GM12878 (cell line): Measurements from ENCODE around the gene LSR. TPM values are rescaled to one million over a fixed set of nuclear protein-coding genes. Genes with fewer than 3 reads are reported as not detected.

Experiments
- ATAC-seq: fragments of 200-7000 bp; cut with Tn5 transposase; 3 replicates; pipeline ENCODE4 v1.9.1; 2020; ENCODE audit warnings: mild to moderate bottlenecking, moderate library complexity
- BruUV-seq: library from RNA; stranded (reverse); fragments of 400-500 nt; replicated peaks from 2 replicates; lab custom pipeline; 2021; lab: Mats Ljungman, UMichigan
- CTCF ChIA-PET: fragments of 300-600 bp; sonication (Branson Sonifier 250); formaldehyde crosslinking; extraction: SDS; loops from one replicate; lab custom pipeline; 2021; ENCODE audit warnings: inconsistent platforms; lab: Yijun Ruan, JAX
- POLR2A ChIA-PET: fragments of 350-600 bp; formaldehyde crosslinking; extraction: SDS; loops from one replicate; lab custom pipeline; 2021; ENCODE audit warnings: inconsistent platforms; lab: Charles Lee
- RAD21 ChIA-PET: fragments of 300-600 bp; sonication (Branson Sonifier 250); formaldehyde crosslinking; loops from one replicate; lab custom pipeline; 2023; ENCODE audit warnings: antibody characterized with exemption; ENCODE audit not compliant: unreplicated experiment; lab: Charles Lee
- SMC1A ChIA-PET: fragments of 300-600 bp; sonication (Branson Sonifier 250); formaldehyde crosslinking; loops from one replicate; lab custom pipeline; 2023; ENCODE audit not compliant: unreplicated experiment, uncharacterized antibody; lab: Charles Lee
- DNase-seq: peaks from one replicate; pipeline ENCODE4 v3.0.0-alpha.2; 2011; ENCODE audit warnings: low read depth, low spot score
- FAIRE-seq: peaks from 3 replicates; lab custom pipeline; 2011; peaks lifted over from hg19 to GRCh38; lab: Jason Lieb, UNC
- H2AFZ ChIP-seq: 2 replicates; pipeline ENCODE4 v1.6.0; 2011; ENCODE audit warnings: low read depth, low read length, control low read depth; ENCODE audit not compliant: control insufficient read depth
- H3K27ac ChIP-seq: 2 replicates; pipeline ENCODE4 v1.5.1; 2011; ENCODE audit warnings: control low read depth; ENCODE audit not compliant: control insufficient read depth, insufficient read depth
- H3K27me3 ChIP-seq, 2 experiments: replicated peaks in 1 of 2; 2 replicates each; pipeline versions ENCODE4 v1.6.0 to v1.6.1; 2011; ENCODE audit warnings: low read length in 1 of 2; ENCODE audit not compliant: control insufficient read depth in 2 of 2, insufficient read depth in 2 of 2
- H3K36me3 ChIP-seq, 2 experiments: 2 replicates each; pipeline ENCODE4 v1.5.1; 2011; ENCODE audit warnings: low read length in 1 of 2; ENCODE audit not compliant: control insufficient read depth in 2 of 2, insufficient read depth in 2 of 2
- H3K4me1 ChIP-seq: 2 replicates; pipeline ENCODE4 v1.6.1; 2011; ENCODE audit warnings: mild to moderate bottlenecking, low read length, moderate library complexity, mixed read lengths; ENCODE audit not compliant: control insufficient read depth, insufficient read depth
- H3K4me2 ChIP-seq: 2 replicates; pipeline ENCODE4 v1.6.0; 2011; ENCODE audit warnings: control low read depth; ENCODE audit not compliant: control insufficient read depth, insufficient read depth
- H3K4me3 ChIP-seq: fragments of 200-600 bp; sonication (generic); 2 replicates; pipeline ENCODE4 v1.5.1; 2016
- H3K79me2 ChIP-seq: 2 replicates; pipeline ENCODE4 v1.6.0; 2011; ENCODE audit warnings: low read length; ENCODE audit not compliant: control insufficient read depth, insufficient read depth
- H3K9ac ChIP-seq: 2 replicates; pipeline ENCODE4 v1.8.0; 2011; ENCODE audit warnings: low read length, control low read depth, mixed read lengths; ENCODE audit not compliant: control insufficient read depth, insufficient read depth
- H3K9me3 ChIP-seq: replicated peaks from 3 replicates; pipeline ENCODE4 v1.5.1; 2011; ENCODE audit warnings: mild to moderate bottlenecking, low read length; ENCODE audit not compliant: control insufficient read depth, insufficient read depth
- H4K20me1 ChIP-seq: 2 replicates; pipeline ENCODE4 v1.6.0; 2011; ENCODE audit not compliant: control insufficient read depth, insufficient read depth
- CUX1 ChIP-seq: IDR thresholded peaks from 2 replicates; pipeline ENCODE4 v1.6.1; 2012; ENCODE audit warnings: improper control_type of control experiment, low read depth, low read length; ENCODE audit not compliant: insufficient replicate concordance
- IKZF1 ChIP-seq: fragments of 450-650 bp; conservative IDR thresholded peaks from 2 replicates; pipeline ENCODE4 v1.6.1; 2017; ENCODE audit warnings: antibody characterized with exemption, mild to moderate bottlenecking
- MXI1 ChIP-seq: fragments of 150-350 bp; IDR thresholded peaks from 2 replicates; pipeline ENCODE4 v1.6.1; 2011; ENCODE audit warnings: low read depth, mild to moderate bottlenecking, inconsistent platforms, low read length, improper control_type of control experiment
- ZNF207 ChIP-seq: fragments of 450-650 bp; IDR thresholded peaks from 2 replicates; pipeline ENCODE4 v1.6.1; 2014; ENCODE audit warnings: antibody characterized with exemption, mild to moderate bottlenecking, borderline replicate concordance
- ZNF24 ChIP-seq: fragments of 450-650 bp; IDR thresholded peaks from 2 replicates; pipeline ENCODE4 v1.6.1; 2017; ENCODE audit warnings: antibody characterized with exemption, mild to moderate bottlenecking
- WGBS: methylation state at CpG from one replicate; pipeline ENCODE4 v1.1.6; 2016; ENCODE audit warnings: low lambda C conversion rate; ENCODE audit not compliant: insufficient replicate concordance, insufficient coverage; ENCODE audit errors: missing lambda C conversion rate; 5-methylcytosine and 5-hydroxymethylcytosine counted together
- in situ Hi-C: fragments of 300-500 bp; cut with MboI; formaldehyde crosslinking; loops from 9 replicates; pipeline ENCODE4 v1.14.3; 2018; ENCODE audit warnings: mixed read lengths
- intact Hi-C: fragments of 100-400 bp; cut with micrococcal nuclease; formaldehyde crosslinking; loops from one replicate; pipeline ENCODE4 v1.14.2; 2022; ENCODE audit not compliant: unreplicated experiment
- polyA plus RNA-seq, 11 experiments: library from polyadenylated mRNA; depleted of rRNA in 4 of 11; unstranded in 6 of 11; stranded (reverse) in 5 of 11; fragments of >200 nt; fragmentation: Nextera tagmentation in 4 of 11; fragmentation: Illumina TruSeq in 1 of 11; extraction: Ambion mirVana in 4 of 11; extraction: Trizol in 1 of 11; gene quantifications; 1 replicate in 1 of 11; 2 replicates in 10 of 11; pipeline versions ENCODE4 v1.2.1 to v1.2.3, GENCODE V29; 2011 to 2016; ENCODE audit warnings: inconsistent platforms in 2 of 11, missing spikeins in 2 of 11, low read depth in 1 of 11
- total RNA-seq, 4 experiments: library from RNA; depleted of rRNA in 3 of 4; stranded (reverse); fragments of >200 nt in 3 of 4; fragmentation: Illumina TruSeq in 1 of 4; extraction: Trizol in 1 of 4; gene quantifications; 2 replicates each; pipeline versions ENCODE4 v1.2.1 to v1.2.3, GENCODE V29; 2013 to 2021

The LSR gene
- total and polyA plus RNA-seq, 10 of the 15 experiments (the other 5 are each of a cell fraction or from before 2014, with no cell fraction given): 0.26 to 53.9 (median 26.3) TPM

GRCh38 chr19:35205733-35206323 is 43.0 kb upstream of the LSR start:
- no TSS peak for BruUV-seq
- FAIRE-seq (peak; percentile 18), ATAC-seq (peak; percentile 32), DNase-seq (no peak)
- ChIA-PET RAD21 (interaction anchor here (0.7 to 3.3 kb wide), 7 partner anchors 31 to 140 kb away, joined by 3 to 15 read pairs (median 4); partner anchors contain the start of gene FXYD7), POLR2A (interaction anchor here (0.9 to 2.1 kb wide), 4 partner anchors 10 to 45 kb away, joined by 3 to 6 read pairs (median 4); no protein-coding TSS in a partner anchor), SMC1A (interaction anchor here (0.8 to 1.9 kb wide), 9 partner anchors 10 to 114 kb away, joined by 3 to 8 read pairs (median 3); partner anchors contain the start of gene FXYD5), CTCF (interaction anchor here (0.8 to 2.0 kb wide), 6 partner anchors 9 to 70 kb away, joined by 3 to 9 read pairs (median 5); partner anchors contain the start of genes FXYD7 and LGI4)
- no peaks in the 10 kb centered on the region for H3K36me3 ChIP-seq
- TF ChIP-seq IKZF1 (0 out of 2 replicates have a peak, but pooled peaks have one; percentile 11), MXI1 (0 out of 2 replicates have a peak, but pooled peaks have one; percentile 15), ZNF24 (peak; percentile 96), CUX1 (peak; percentile 28), ZNF207 (no peak)
- H3K9ac ChIP-seq: peak overlapping the region; percentile 4; the same call in 1 of the 2 replicates
- no peaks in the 10 kb centered on the region for H3K9me3 ChIP-seq
- peak overlapping the region; percentile 68 for H3K4me2 ChIP-seq
- 14% methylated on average over 6 of the region's 6 CpGs for WGBS
- in situ Hi-C loops (no loop called here), intact Hi-C loops (loop anchor here (1.0 to 5.0 kb wide), 2 partner anchors 41 to 49 kb away; no protein-coding TSS in a partner anchor)
- H3K79me2 ChIP-seq: no peaks in the 10 kb centered on the region
- no peaks in the 10 kb centered on the region for H3K27me3 ChIP-seq
- H3K4me3 ChIP-seq: peak overlapping the region; percentile 27; the same call in 1 of the 2 replicates
- H3K27ac ChIP-seq: peak overlapping the region; percentile 83
- no peak overlapping the region; the same call in 1 of the 2 replicates for H2AFZ ChIP-seq
- H3K4me1 ChIP-seq: peaks cover 36% of the 10 kb centered on the region
- no peaks in the 10 kb centered on the region for H4K20me1 ChIP-seq
